Measurements from ENCODE around the gene SPRR2E. TPM values are rescaled to one million over a fixed set of nuclear protein-coding genes. Genes with fewer than 3 reads are reported as not detected.
"Not testable (repeated sequence)": the region's sequence is repeated elsewhere in the genome, so short reads cannot be mapped to it uniquely, and the experiment has no call there.

The SPRR2E gene
- total RNA-seq: not detected
- polyA plus RNA-seq: not detected

- peaks cover 0 to 2% (median 0%) of the 10 kb centered on the region in 8 donors for H3K9me3 Mint-ChIP-seq
- no peaks in the 10 kb centered on the region for H3K4me1 Mint-ChIP-seq
- H3K27me3 ChIP-seq (ENCODE audit: insufficient read depth, low read length): peaks cover 8% of the 10 kb centered on the region
- no peaks in the 10 kb centered on the region for H3K36me3 Mint-ChIP-seq
- no peak within 1 kb of the TSS for H3K27ac ChIP-seq (ENCODE audit: low read depth, low read length)
- peaks cover 7 to 10% of the 10 kb centered on the region in 2 donors for H3K27me3 Mint-ChIP-seq
- DNase-seq: no peak
- H3K9me3 ChIP-seq (ENCODE audit: control insufficient read depth in 1 of 2, low read length in 2 of 2): no peaks in the 10 kb centered on the region
- H3K4me3 ChIP-seq (ENCODE audit: low read length in 2 of 2): no peak within 1 kb of the TSS
- CTCF ChIA-PET (ENCODE audit: partially characterized antibody): no interaction called here
- H3K4me1 ChIP-seq (ENCODE audit: insufficient read depth, low read length): no peaks in the 10 kb centered on the region
- POLR2A ChIA-PET (ENCODE audit: partially characterized antibody): no interaction called here
- no peak within 1 kb of the TSS for H3K27ac Mint-ChIP-seq
- intact Hi-C loops (cut with micrococcal nuclease): loop anchor here (1.0 kb wide), 1 partner anchor 25 kb away; no protein-coding TSS in a partner anchor
- H3K36me3 ChIP-seq (ENCODE audit: insufficient read depth, low read length): no peaks in the 10 kb centered on the region
- no peak within 1 kb of the TSS for H3K4me3 Mint-ChIP-seq
Observed at GRCh38 chr1:153094426-153094825, at the start of gene SPRR2E. Gene SPRR2E, minus strand, starts transcription at chr1:153094526. Its CDS starts 775 bp downstream, at chr1:153093751.

GRCh38 chr1:153141377-153141776 is 47.1 kb upstream of the SPRR2E start:
- intact Hi-C loops (cut with micrococcal nuclease): no loop called here
- CTCF ChIA-PET (ENCODE audit: partially characterized antibody): no interaction called here
- Histone ChIP-seq H3K4me3 (ENCODE audit: low read length in 2 of 2) (no peak overlapping the region), H3K27me3 (ENCODE audit: insufficient read depth, low read length) (peaks cover 8% of the 10 kb centered on the region), H3K4me1 (ENCODE audit: insufficient read depth, low read length) (no peaks in the 10 kb centered on the region), H3K36me3 (ENCODE audit: insufficient read depth, low read length) (no peaks in the 10 kb centered on the region), H3K27ac (ENCODE audit: low read depth, low read length) (no peak overlapping the region), H3K9me3 (ENCODE audit: control insufficient read depth in 1 of 2, low read length in 2 of 2) (no peaks in the 10 kb centered on the region)
- Mint-ChIP-seq H3K27ac (no peak overlapping the region), H3K9me3 (peaks cover 0 to 3% (median 0%) of the 10 kb centered on the region in 8 donors), H3K36me3 (no peaks in the 10 kb centered on the region), H3K4me1 (no peaks in the 10 kb centered on the region), H3K4me3 (no peak overlapping the region), H3K27me3 (peaks cover 7 to 15% of the 10 kb centered on the region in 2 donors)
- POLR2A ChIA-PET (ENCODE audit: partially characterized antibody): no interaction called here
- no peak for DNase-seq

DNA sequence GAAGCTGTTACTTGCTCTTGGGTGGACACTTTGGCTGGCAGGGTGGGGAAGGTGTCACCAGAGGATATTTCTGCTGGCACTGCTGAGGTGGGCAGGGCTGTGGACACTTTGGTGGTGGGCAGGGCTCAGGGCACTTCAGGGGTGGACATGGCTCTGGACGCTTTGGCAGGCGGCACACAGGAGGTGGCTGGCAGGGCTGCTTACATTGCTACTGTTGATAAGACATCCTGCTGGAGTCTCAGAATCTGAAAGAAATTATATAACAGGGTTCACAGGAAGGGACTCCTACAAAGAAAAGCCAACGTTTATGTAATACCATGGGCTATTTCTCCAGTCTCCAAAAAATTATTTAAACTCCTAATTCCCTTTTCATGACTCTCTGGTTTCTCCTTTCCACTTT is 46.2 kb upstream of the SPRR2E start:
- ChIA-PET CTCF (ENCODE audit: partially characterized antibody) (no interaction called here), POLR2A (ENCODE audit: partially characterized antibody) (no interaction called here)
- intact Hi-C loops (cut with micrococcal nuclease): no loop called here
- Mint-ChIP-seq H3K9me3 (peaks cover 0 to 2% (median 0%) of the 10 kb centered on the region in 8 donors), H3K27ac (no peak overlapping the region), H3K36me3 (no peaks in the 10 kb centered on the region), H3K4me1 (no peaks in the 10 kb centered on the region), H3K27me3 (peaks cover 9 to 15% of the 10 kb centered on the region in 2 donors), H3K4me3 (no peak overlapping the region)
- no peak overlapping the region for H3K27ac ChIP-seq (ENCODE audit: low read depth, low read length)
- H3K27me3 ChIP-seq (ENCODE audit: insufficient read depth, low read length): peaks cover 8% of the 10 kb centered on the region
- DNase-seq: no peak
- no peaks in the 10 kb centered on the region for H3K36me3 ChIP-seq (ENCODE audit: insufficient read depth, low read length)
- H3K4me1 ChIP-seq (ENCODE audit: insufficient read depth, low read length): no peaks in the 10 kb centered on the region
- H3K4me3 ChIP-seq (ENCODE audit: low read length in 2 of 2): no peak overlapping the region
- no peaks in the 10 kb centered on the region for H3K9me3 ChIP-seq (ENCODE audit: control insufficient read depth in 1 of 2, low read length in 2 of 2)

GRCh38 chr1:153133743-153134142 is 39.4 kb upstream of the SPRR2E start:
- peaks cover 23 to 28% of the 10 kb centered on the region in 2 donors for H3K27me3 Mint-ChIP-seq

DNA sequence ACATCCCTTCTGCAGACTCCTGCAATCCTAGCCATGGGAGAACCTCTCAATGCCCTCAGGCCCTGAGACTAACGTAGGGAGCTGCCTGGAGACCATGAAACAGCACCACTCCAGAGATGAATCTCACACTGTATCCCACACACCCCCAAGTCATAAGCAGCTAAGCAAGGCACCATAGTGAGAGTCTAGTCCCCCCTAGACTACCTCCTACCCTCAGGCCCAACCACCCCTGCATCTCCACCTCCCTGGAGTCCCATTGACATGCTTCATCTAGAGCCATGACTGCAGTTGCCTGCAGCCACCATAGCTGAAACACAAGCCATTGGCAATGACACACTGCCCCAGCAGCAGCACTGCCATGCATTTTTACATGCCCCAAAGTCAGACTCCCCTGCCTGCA is 38.9 kb upstream of the SPRR2E start:
- Mint-ChIP-seq H3K4me1 (no peaks in the 10 kb centered on the region), H3K27ac (no peak overlapping the region), H3K9me3 (peaks cover 0 to 6% (median 0%) of the 10 kb centered on the region in 8 donors), H3K36me3 (no peaks in the 10 kb centered on the region), H3K27me3 (peaks cover 23 to 28% of the 10 kb centered on the region in 2 donors), H3K4me3 (no peak overlapping the region)
- ChIA-PET CTCF (ENCODE audit: partially characterized antibody) (no interaction called here), POLR2A (ENCODE audit: partially characterized antibody) (no interaction called here)
- intact Hi-C loops (cut with micrococcal nuclease): no loop called here
- no peaks in the 10 kb centered on the region for H3K36me3 ChIP-seq (ENCODE audit: insufficient read depth, low read length)
- H3K27ac ChIP-seq (ENCODE audit: low read depth, low read length): no peak overlapping the region
- H3K4me1 ChIP-seq (ENCODE audit: insufficient read depth, low read length): no peaks in the 10 kb centered on the region
- DNase-seq: no peak
- peaks cover 6% of the 10 kb centered on the region for H3K27me3 ChIP-seq (ENCODE audit: insufficient read depth, low read length)
- no peaks in the 10 kb centered on the region for H3K9me3 ChIP-seq (ENCODE audit: control insufficient read depth in 1 of 2, low read length in 2 of 2)
- no peak overlapping the region for H3K4me3 ChIP-seq (ENCODE audit: low read length in 2 of 2)

More at GRCh38 chr1:153133743-153134142, 39.4 kb upstream of the SPRR2E start:
- Mint-ChIP-seq H3K27ac (no peak overlapping the region), H3K36me3 (no peaks in the 10 kb centered on the region), H3K4me1 (no peaks in the 10 kb centered on the region), H3K4me3 (peak overlapping the region in 1 of 8 donors; percentile 2), H3K9me3 (peaks cover 0 to 6% (median 0%) of the 10 kb centered on the region in 8 donors)
- no peaks in the 10 kb centered on the region for H3K9me3 ChIP-seq (ENCODE audit: control insufficient read depth in 1 of 2, low read length in 2 of 2)
- no peaks in the 10 kb centered on the region for H3K36me3 ChIP-seq (ENCODE audit: insufficient read depth, low read length)
- H3K4me3 ChIP-seq (ENCODE audit: low read length in 2 of 2): no peak overlapping the region
- intact Hi-C loops (cut with micrococcal nuclease): no loop called here
- CTCF ChIA-PET (ENCODE audit: partially characterized antibody): no interaction called here
- peaks cover 6% of the 10 kb centered on the region for H3K27me3 ChIP-seq (ENCODE audit: insufficient read depth, low read length)
- POLR2A ChIA-PET (ENCODE audit: partially characterized antibody): no interaction called here
- H3K27ac ChIP-seq (ENCODE audit: low read depth, low read length): no peak overlapping the region
- no peaks in the 10 kb centered on the region for H3K4me1 ChIP-seq (ENCODE audit: insufficient read depth, low read length)
- DNase-seq: no peak

DNA sequence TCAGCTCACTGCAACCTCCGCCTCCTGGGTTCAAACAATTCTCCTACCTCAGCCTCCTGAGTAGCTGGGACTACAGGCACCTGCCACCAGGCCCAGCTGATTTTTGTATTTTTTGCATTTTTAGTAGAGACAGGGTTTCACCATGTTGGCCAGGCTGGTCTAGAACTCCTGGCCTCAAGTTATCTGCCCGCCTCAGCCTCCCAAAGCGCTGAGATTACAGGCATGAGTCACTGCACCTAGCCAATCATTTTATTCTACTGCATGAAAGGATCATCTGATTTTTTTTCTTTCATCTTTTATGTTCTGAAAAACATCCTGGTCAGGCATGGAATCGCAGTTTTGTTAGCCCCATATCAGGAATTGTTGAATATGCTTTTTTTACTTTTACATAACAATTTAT is 34.4 kb upstream of the SPRR2E start:
- peaks cover 0 to 25% (median 15%) of the 10 kb centered on the region in 8 donors for H3K9me3 Mint-ChIP-seq
- H3K27me3 Mint-ChIP-seq: peaks cover 9 to 15% of the 10 kb centered on the region in 2 donors
- H3K36me3 ChIP-seq (ENCODE audit: insufficient read depth, low read length); H3K4me1 ChIP-seq (ENCODE audit: insufficient read depth, low read length); DNase-seq; H3K27ac Mint-ChIP-seq; H3K9me3 ChIP-seq (ENCODE audit: control insufficient read depth in 1 of 2, low read length in 2 of 2); CTCF ChIA-PET (ENCODE audit: partially characterized antibody); H3K27ac ChIP-seq (ENCODE audit: low read depth, low read length); H3K27me3 ChIP-seq (ENCODE audit: insufficient read depth, low read length); H3K4me1 Mint-ChIP-seq; H3K36me3 Mint-ChIP-seq; POLR2A ChIA-PET (ENCODE audit: partially characterized antibody); H3K4me3 Mint-ChIP-seq; H3K4me3 ChIP-seq (ENCODE audit: low read length in 2 of 2); intact Hi-C loops (cut with micrococcal nuclease): not testable (repeated sequence)

- Mint-ChIP-seq H3K27me3 (peaks cover 7 to 8% of the 10 kb centered on the region in 2 donors), H3K4me3 (no peak overlapping the region), H3K4me1 (no peaks in the 10 kb centered on the region), H3K9me3 (peaks cover 0 to 30% (median 19%) of the 10 kb centered on the region in 8 donors), H3K36me3 (no peaks in the 10 kb centered on the region), H3K27ac (no peak overlapping the region)
- Histone ChIP-seq H3K27me3 (ENCODE audit: insufficient read depth, low read length) (peaks cover 6% of the 10 kb centered on the region), H3K4me1 (ENCODE audit: insufficient read depth, low read length) (no peaks in the 10 kb centered on the region), H3K4me3 (ENCODE audit: low read length in 2 of 2) (no peak overlapping the region), H3K36me3 (ENCODE audit: insufficient read depth, low read length) (no peaks in the 10 kb centered on the region), H3K9me3 (ENCODE audit: control insufficient read depth in 1 of 2, low read length in 2 of 2) (no peaks in the 10 kb centered on the region), H3K27ac (ENCODE audit: low read depth, low read length) (no peak overlapping the region)
- intact Hi-C loops (cut with micrococcal nuclease): no loop called here
- POLR2A ChIA-PET (ENCODE audit: partially characterized antibody): no interaction called here
- DNase-seq: no peak
- CTCF ChIA-PET (ENCODE audit: partially characterized antibody): no interaction called here
Observed at GRCh38 chr1:153127296-153127695, 33.0 kb upstream of the SPRR2E start.

- Histone ChIP-seq H3K4me1 (ENCODE audit: insufficient read depth, low read length) (no peaks in the 10 kb centered on the region), H3K36me3 (ENCODE audit: insufficient read depth, low read length) (no peaks in the 10 kb centered on the region), H3K27me3 (ENCODE audit: insufficient read depth, low read length) (peaks cover 5% of the 10 kb centered on the region), H3K27ac (ENCODE audit: low read depth, low read length) (no peak overlapping the region), H3K9me3 (ENCODE audit: control insufficient read depth in 1 of 2, low read length in 2 of 2) (no peaks in the 10 kb centered on the region), H3K4me3 (ENCODE audit: low read length in 2 of 2) (no peak overlapping the region)
- Mint-ChIP-seq H3K27ac (no peak overlapping the region), H3K4me1 (no peaks in the 10 kb centered on the region), H3K27me3 (peaks cover 6 to 7% of the 10 kb centered on the region in 2 donors), H3K36me3 (no peaks in the 10 kb centered on the region), H3K9me3 (peaks cover 0 to 30% (median 21%) of the 10 kb centered on the region in 8 donors), H3K4me3 (no peak overlapping the region)
- no peak for DNase-seq
- POLR2A ChIA-PET (ENCODE audit: partially characterized antibody): no interaction called here
- intact Hi-C loops (cut with micrococcal nuclease): no loop called here
- CTCF ChIA-PET (ENCODE audit: partially characterized antibody): no interaction called here
Observed at GRCh38 chr1:153125536-153125935, 31.2 kb upstream of the SPRR2E start.
